Muscle layer of duodenum (tissue), 2 donors: Measurements from ENCODE around the gene KCNA5.

Source experiments
- H3K27ac ChIP-seq: one replicate; pipeline ENCODE4 v1.7.0; 2013; ENCODE audit warnings: mild to moderate bottlenecking, low read length
- H3K27me3 ChIP-seq: one replicate; pipeline ENCODE4 v1.7.0; 2013; ENCODE audit warnings: low read depth, mild to moderate bottlenecking, control low read depth, low read length
- H3K36me3 ChIP-seq, 2 donors: one replicate each; pipeline ENCODE4 v1.7.0; 2013; ENCODE audit warnings: low read length in 2 of 2, control low read depth in 1 of 2, mild to moderate bottlenecking in 1 of 2; ENCODE audit not compliant: insufficient read depth in 2 of 2, control insufficient read depth in 1 of 2
- H3K4me1 ChIP-seq, 2 donors: one replicate each; pipeline ENCODE4 v1.7.0; 2013; ENCODE audit warnings: low read length in 2 of 2, mild to moderate bottlenecking in 2 of 2, control low read depth in 1 of 2, moderate library complexity in 1 of 2; ENCODE audit not compliant: insufficient read depth in 2 of 2, control insufficient read depth in 1 of 2
- H3K4me3 ChIP-seq, 2 donors: one replicate each; pipeline ENCODE4 v1.7.0; 2013; ENCODE audit warnings: low read length in 2 of 2, low read depth in 1 of 2, mild to moderate bottlenecking in 1 of 2
- H3K9me3 ChIP-seq, 2 donors: one replicate each; pipeline ENCODE4 v1.7.0; 2013; ENCODE audit warnings: low read length in 2 of 2, control low read depth in 1 of 2, mild to moderate bottlenecking in 1 of 2; ENCODE audit not compliant: control insufficient read depth in 1 of 2
- donor health status: healthy.

KCNA5 gene

DNA sequence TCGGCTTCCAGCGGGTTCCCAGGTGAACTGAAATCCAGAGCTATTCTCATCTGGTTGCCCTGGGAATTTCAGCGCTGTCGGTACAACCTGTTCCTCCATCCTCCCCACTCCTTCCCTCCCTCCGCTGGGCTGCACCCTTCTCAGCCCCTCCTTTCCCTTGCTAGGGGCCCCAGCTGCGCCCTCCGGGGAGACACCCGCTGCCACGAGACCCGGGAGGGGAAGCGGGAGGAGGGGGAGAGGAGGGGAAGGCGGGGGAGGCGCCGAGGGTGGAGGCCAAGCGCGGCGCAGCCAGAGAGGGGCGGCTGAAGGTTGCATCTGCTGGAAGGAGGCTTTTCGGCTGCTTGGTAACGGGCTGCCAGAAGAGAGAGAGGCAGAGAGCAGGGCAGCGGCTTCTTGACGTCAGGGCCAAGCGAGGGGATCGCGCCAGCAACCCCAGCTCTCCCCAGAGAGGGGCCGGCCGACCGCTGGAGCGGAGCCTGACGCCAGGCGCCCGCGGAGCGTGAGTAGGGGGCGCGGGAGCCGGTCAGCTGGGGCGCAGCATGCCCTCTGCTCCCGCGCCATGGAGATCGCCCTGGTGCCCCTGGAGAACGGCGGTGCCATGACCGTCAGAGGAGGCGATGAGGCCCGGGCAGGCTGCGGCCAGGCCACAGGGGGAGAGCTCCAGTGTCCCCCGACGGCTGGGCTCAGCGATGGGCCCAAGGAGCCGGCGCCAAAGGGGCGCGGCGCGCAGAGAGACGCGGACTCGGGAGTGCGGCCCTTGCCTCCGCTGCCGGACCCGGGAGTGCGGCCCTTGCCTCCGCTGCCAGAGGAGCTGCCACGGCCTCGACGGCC lies at the start of gene KCNA5:
Gene KCNA5, plus strand, starts transcription at position 291 of the 831 bp plus-strand sequence. Its CDS starts 269 bp downstream, at position 560.
- no peaks in the 10 kb centered on the region for H3K9me3 ChIP-seq
- H3K27me3 ChIP-seq = peaks cover 5% of the 10 kb centered on the region
- peaks cover 0 to 25% of the 10 kb centered on the region in 2 donors for H3K4me1 ChIP-seq
- H3K27ac ChIP-seq = no peak within 1 kb of the TSS
- no peaks in the 10 kb centered on the region for H3K36me3 ChIP-seq
- H3K4me3 ChIP-seq = peak within 1 kb of the TSS in 1 of 2 donors; percentile 27

DNA sequence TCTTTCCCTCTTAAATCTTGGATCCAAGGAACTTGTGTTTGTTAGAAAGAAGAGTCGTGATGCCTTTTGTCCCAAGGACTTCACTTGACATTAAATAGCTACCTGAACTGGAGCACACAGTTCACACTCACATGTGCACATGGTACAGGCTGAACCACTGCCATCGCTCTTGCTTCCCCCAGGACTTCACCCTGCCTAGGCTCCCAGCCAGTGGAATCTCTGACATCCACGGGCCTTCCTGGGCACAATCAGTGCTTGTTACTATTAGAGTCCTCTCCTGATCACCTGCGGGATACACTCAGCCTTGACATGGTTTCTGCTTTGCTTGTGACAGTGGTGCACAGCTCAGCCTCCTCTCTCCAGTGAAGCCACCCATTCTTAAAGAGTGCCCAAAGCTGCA lies 49.1 kb upstream of the KCNA5 start:
- Histone ChIP-seq H3K4me3 (no peak overlapping the region), H3K27ac (no peak overlapping the region), H3K4me1 (peaks cover 0 to 6% of the 10 kb centered on the region in 2 donors), H3K9me3 (no peaks in the 10 kb centered on the region), H3K27me3 (no peaks in the 10 kb centered on the region), H3K36me3 (no peaks in the 10 kb centered on the region)

DNA sequence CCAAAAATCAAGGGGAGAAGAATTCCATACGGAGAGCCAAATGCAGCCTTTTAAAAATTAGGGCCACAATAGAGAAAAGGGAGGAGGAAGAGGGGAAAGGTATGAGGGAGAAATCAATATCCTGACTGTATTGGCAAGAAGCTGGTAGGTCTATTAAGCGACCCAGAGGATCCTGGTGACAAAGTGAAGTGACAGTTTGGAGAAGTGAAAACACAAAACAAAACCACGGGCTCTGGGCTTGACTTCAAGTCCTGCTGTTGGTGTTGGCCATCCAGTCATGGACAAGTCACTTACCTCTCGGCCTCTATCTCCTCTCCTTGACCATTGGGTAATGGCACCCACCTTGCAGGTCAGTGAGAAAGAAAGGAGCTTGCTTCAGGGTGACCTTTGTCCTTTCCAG lies 47.0 kb upstream of the KCNA5 start:
- no peaks in the 10 kb centered on the region for H3K36me3 ChIP-seq
- H3K9me3 ChIP-seq = no peaks in the 10 kb centered on the region
- peaks cover 0 to 6% of the 10 kb centered on the region in 2 donors for H3K4me1 ChIP-seq
- no peak overlapping the region for H3K4me3 ChIP-seq
- no peak overlapping the region for H3K27ac ChIP-seq
- H3K27me3 ChIP-seq = no peaks in the 10 kb centered on the region

DNA sequence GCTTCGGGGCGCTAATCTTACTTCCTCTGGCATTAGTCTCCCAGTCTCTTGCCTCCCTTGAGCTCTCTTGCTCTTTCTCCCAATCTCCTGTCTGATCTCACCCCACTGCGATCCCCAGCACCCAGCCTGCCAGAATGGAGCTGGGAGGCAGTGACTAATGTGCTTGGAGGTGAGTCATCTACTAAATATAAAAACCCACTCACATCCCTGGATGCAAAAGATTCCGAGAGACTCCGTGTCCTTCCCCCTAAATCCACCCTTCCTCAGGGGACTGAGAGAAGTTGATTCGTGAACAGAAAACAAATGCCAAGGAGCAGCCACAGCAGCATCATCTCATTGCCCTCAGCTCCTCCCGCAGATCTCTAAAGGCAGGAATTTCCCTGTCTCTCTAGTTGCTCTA lies 45.7 kb upstream of the KCNA5 start:
- H3K27ac ChIP-seq = no peak overlapping the region
- H3K27me3 ChIP-seq = no peaks in the 10 kb centered on the region
- no peaks in the 10 kb centered on the region for H3K36me3 ChIP-seq
- peaks cover 0 to 6% of the 10 kb centered on the region in 2 donors for H3K4me1 ChIP-seq
- no peaks in the 10 kb centered on the region for H3K9me3 ChIP-seq
- no peak overlapping the region for H3K4me3 ChIP-seq

DNA sequence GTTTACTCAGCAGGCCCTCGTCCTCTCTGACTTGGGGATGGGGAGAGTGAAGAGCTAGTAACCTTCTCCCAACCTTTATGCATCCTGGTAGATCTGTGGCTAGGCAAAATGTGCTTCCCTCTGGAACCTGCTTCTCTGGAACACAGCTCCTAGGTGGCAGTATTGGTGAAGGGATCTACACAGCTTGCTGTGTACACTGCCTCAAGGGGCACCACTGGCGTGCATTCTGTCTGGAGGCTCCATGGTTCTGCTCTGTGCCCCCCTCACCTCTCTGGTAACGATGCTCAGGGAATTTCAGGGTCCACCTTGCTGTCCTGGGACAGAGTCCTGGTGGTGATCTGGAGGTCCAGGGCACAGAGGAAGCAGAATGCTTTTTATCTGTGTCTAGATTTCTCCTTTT lies 43.5 kb upstream of the KCNA5 start:
- no peak overlapping the region for H3K4me3 ChIP-seq

DNA sequence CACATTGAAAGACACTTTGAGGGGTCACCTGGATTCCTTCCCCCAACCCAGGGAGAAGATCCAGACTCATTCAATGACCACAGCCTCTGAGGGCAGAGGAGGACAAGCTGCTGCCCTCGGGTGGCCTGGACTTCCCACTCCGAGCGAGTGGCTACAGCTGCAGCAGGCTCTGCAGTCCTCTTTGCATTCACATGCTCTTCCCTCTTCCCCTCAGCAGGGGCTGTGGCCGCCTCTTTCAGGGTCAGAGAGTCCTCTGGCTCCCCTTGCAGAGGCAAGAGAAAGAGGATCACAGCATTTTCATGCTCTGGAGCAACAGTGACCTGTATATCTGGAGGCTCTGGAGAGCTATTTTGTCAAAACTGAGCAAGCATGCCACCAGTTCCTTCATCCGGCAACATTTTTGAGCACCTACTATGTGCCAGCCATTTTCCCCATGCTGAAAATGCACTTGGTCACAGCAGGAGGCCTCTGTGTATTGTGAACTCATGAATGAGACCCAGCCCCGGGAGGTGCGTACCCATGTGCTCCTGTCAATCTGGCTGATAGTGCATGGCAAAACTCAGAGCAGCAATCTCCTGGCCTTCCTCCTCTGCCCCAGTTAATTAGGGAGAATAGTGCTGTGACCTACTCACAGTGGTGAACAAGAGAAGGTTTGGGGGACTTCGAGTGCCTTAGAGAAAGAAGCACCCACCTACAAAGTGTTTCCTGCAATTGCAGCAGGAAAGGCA lies 42.9 kb upstream of the KCNA5 start:
- no peaks in the 10 kb centered on the region for H3K36me3 ChIP-seq
- no peaks in the 10 kb centered on the region for H3K27me3 ChIP-seq
- H3K4me1 ChIP-seq = peaks cover 0 to 6% of the 10 kb centered on the region in 2 donors
- no peak overlapping the region for H3K27ac ChIP-seq
- no peak overlapping the region for H3K4me3 ChIP-seq
- no peaks in the 10 kb centered on the region for H3K9me3 ChIP-seq

More for the DNA sequence above, 43.5 kb upstream of the KCNA5 start:
- H3K27me3 ChIP-seq = no peaks in the 10 kb centered on the region
- H3K4me1 ChIP-seq = peaks cover 0 to 6% of the 10 kb centered on the region in 2 donors
- H3K9me3 ChIP-seq = no peaks in the 10 kb centered on the region
- no peaks in the 10 kb centered on the region for H3K36me3 ChIP-seq
- H3K27ac ChIP-seq = no peak overlapping the region

DNA sequence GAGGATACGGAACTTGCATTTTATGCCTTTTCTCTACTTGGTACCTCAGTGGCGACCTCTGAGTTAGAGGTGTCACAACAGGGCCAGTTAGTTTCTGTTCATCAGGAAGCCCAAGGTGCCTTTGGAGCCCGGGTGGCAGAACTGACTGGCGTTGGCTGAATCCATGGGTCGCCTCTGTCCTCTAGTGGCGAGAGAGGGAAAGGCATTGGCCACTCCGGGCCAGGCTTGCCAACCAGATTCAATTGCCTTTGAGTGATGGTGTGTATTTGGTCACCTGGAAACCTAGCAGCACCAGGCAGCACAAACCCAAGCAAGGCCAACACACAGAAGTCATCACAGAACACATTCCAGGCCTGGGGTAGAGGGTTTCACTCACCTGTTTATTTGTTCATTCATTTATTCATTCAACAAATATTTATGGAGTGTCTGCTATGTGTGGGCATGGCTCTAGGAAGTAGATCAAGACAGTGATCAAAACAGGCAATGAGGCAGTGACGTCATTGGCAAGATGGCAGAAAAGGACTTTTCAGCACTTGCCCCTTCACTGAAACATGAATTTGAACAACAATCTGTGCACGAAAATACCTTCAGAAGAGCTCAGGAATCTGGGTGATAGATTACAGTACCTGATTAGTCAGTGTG lies 40.5 kb upstream of the KCNA5 start:
- Histone ChIP-seq H3K27ac (no peak overlapping the region), H3K9me3 (no peaks in the 10 kb centered on the region), H3K36me3 (no peaks in the 10 kb centered on the region), H3K4me1 (peaks cover 0 to 4% of the 10 kb centered on the region in 2 donors), H3K27me3 (no peaks in the 10 kb centered on the region), H3K4me3 (no peak overlapping the region)

DNA sequence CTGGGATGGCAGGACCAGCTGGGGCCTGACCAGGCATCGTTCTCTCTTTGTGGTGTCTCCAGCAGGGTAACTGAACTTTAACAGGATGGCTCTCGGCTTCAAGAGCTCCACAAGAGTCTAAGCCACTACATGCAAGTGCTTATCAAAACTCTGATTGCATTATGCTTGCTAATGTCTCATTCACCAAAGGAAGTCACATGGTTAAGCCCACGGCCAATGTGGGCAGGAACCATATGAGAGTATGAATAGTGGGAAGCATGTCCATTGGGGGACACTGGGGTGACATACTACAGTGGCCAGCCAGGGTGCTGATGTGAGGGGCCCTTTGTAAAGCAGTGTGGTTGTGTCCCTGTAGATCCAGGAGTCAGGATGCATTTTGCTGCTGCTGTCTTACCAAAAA lies 35.0 kb upstream of the KCNA5 start:
- no peaks in the 10 kb centered on the region for H3K9me3 ChIP-seq
- no peaks in the 10 kb centered on the region for H3K36me3 ChIP-seq
- H3K27ac ChIP-seq = no peak overlapping the region
- no peaks in the 10 kb centered on the region for H3K4me1 ChIP-seq
- H3K4me3 ChIP-seq = no peak overlapping the region
- no peaks in the 10 kb centered on the region for H3K27me3 ChIP-seq

DNA sequence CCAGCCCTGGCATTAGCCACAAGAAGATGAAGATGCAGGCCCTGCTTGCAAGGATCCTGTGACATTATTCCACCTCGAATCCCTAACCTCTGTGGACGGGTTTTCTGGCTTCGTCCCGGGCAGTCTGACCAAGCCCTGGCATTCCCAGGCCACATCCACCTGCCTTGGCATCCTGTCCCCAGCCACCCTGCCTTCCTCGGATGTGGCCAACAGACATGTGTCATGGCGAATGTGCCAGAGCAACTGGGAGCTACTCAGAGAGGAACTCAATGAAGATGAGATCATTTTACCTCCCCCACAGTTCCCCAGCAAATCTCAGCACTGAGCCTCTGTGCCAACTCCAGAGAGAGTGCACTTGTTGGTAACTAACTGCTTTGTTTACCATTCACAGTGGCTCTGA lies 33.5 kb upstream of the KCNA5 start:
- Histone ChIP-seq H3K27me3 (no peaks in the 10 kb centered on the region), H3K9me3 (no peaks in the 10 kb centered on the region), H3K4me3 (no peak overlapping the region), H3K27ac (no peak overlapping the region), H3K4me1 (no peaks in the 10 kb centered on the region), H3K36me3 (no peaks in the 10 kb centered on the region)

DNA sequence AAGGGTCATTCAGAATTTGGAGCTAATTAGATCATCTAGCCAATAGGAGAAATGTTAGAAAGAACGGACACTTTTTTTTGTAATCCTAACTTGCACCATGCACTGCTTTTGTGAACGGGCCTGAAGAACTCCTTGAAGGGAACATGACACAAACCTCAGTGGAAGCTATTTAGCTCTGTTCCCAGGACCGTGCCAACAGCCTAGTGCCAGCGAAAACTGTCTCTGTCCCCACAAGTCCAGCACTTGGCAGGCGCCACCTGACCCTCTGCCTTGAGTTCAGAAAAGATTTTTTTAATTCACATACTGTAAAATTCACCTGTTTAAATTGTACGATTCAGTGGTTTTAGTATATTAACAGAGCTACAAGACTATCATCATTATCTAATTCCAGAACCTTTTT lies 31.3 kb upstream of the KCNA5 start:
- no peak overlapping the region for H3K27ac ChIP-seq
- H3K4me1 ChIP-seq = no peaks in the 10 kb centered on the region
- H3K9me3 ChIP-seq = no peaks in the 10 kb centered on the region
- H3K36me3 ChIP-seq = no peaks in the 10 kb centered on the region
- no peak overlapping the region for H3K4me3 ChIP-seq
- no peaks in the 10 kb centered on the region for H3K27me3 ChIP-seq

DNA sequence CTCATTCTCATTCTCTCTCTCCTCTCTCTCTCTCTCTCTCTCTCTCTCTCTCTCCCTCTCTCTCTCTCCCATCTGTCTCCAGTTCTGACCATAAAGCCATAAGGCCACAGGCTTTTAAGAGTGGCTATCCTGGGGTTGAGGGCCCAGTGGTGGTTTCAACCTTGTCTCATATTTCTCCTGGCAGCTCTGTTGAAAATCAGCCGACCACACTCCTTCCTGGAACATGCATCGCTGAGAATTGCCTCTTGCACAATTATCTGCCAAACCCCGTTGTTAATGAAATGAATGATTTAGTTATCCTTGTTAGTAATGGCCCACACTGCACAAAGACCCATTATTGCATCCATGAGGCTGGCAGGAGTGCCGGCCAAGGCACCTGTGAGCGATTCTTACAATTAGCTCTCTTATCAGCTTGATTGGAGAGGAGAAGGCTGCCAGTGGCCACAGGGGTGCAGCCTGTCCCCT lies 30.4 kb upstream of the KCNA5 start:
- Histone ChIP-seq H3K27me3 (no peaks in the 10 kb centered on the region), H3K4me1 (no peaks in the 10 kb centered on the region), H3K4me3 (no peak overlapping the region), H3K9me3 (no peaks in the 10 kb centered on the region), H3K36me3 (no peaks in the 10 kb centered on the region), H3K27ac (no peak overlapping the region)
